GM23338 (cell line): ENCODE data around the gene GPATCH3. TPM values are rescaled to one million over a fixed set of nuclear protein-coding genes. Genes with fewer than 3 reads are reported as not detected.

Experiments
- ATAC-seq: fragments of 200-7000 bp; cut with Tn5 transposase; 3 replicates; pipeline ENCODE4 v1.9.1; 2020
- DNase-seq: peaks from one replicate; pipeline ENCODE4 v3.0.0-alpha.2; 2015; ENCODE audit warnings: low spot score
- H2AFZ ChIP-seq: fragments of 200-600 bp; sonication (generic); 2 replicates; pipeline ENCODE4 v1.8.0; 2016; ENCODE audit warnings: antibody characterized with exemption, mild to moderate bottlenecking, moderate library complexity
- H3F3A ChIP-seq: fragments of 200-600 bp; sonication (generic); replicated peaks from 2 replicates; pipeline ENCODE4 v1.8.0; 2017; ENCODE audit warnings: antibody characterized with exemption, mixed run types, low read depth
- H3K27ac ChIP-seq: fragments of 200-600 bp; sonication (generic); 2 replicates; pipeline ENCODE4 v1.6.1; 2016; ENCODE audit warnings: low read depth
- H3K27me3 ChIP-seq: fragments of 200-600 bp; sonication (generic); 2 replicates; pipeline ENCODE4 v1.8.0; 2016; ENCODE audit warnings: mild to moderate bottlenecking, mixed run types, moderate library complexity; ENCODE audit not compliant: insufficient read depth
- H3K36me3 ChIP-seq: fragments of 200-600 bp; sonication (generic); 2 replicates; pipeline ENCODE4 v1.8.0; 2016; ENCODE audit warnings: mild to moderate bottlenecking; ENCODE audit not compliant: insufficient read depth
- H3K4me1 ChIP-seq: fragments of 200-600 bp; sonication (generic); 2 replicates; pipeline ENCODE4 v1.8.0; 2016; ENCODE audit warnings: mild to moderate bottlenecking, moderate library complexity; ENCODE audit not compliant: insufficient read depth
- H3K4me2 ChIP-seq: fragments of 200-600 bp; sonication (generic); 2 replicates; pipeline ENCODE4 v1.7.1; 2017; ENCODE audit warnings: mixed run types
- H3K4me3 ChIP-seq: fragments of 200-600 bp; sonication (generic); 2 replicates; pipeline ENCODE4 v1.6.1; 2016; ENCODE audit warnings: mixed run types
- H3K79me2 ChIP-seq: fragments of 200-600 bp; sonication (generic); replicated peaks from 2 replicates; pipeline ENCODE4 v1.8.0; 2017; ENCODE audit warnings: mild to moderate bottlenecking; ENCODE audit not compliant: insufficient read depth
- H3K9me2 ChIP-seq: fragments of 200-600 bp; sonication (generic); 2 replicates; pipeline ENCODE4 v1.8.0; 2017; ENCODE audit not compliant: insufficient read depth
- H4K20me1 ChIP-seq: fragments of 200-600 bp; sonication (generic); replicated peaks from 2 replicates; pipeline ENCODE4 v1.8.0; 2017; ENCODE audit warnings: mild to moderate bottlenecking; ENCODE audit not compliant: insufficient read depth
- H3K27ac Mint-ChIP-seq: 2 replicates; pipeline ENCODE4 v1.8.0; 2020; ENCODE audit warnings: inconsistent platforms, mild to moderate bottlenecking, moderate library complexity, mixed read lengths
- H3K27me3 Mint-ChIP-seq: 3 replicates; pipeline ENCODE4 v1.8.0; 2022; ENCODE audit warnings: low read depth, mild to moderate bottlenecking, moderate library complexity, mixed read lengths, inconsistent platforms; ENCODE audit not compliant: insufficient read depth, poor library complexity
- H3K36me3 Mint-ChIP-seq: 3 replicates; pipeline ENCODE4 v1.8.0; 2021; ENCODE audit warnings: low read depth, mild to moderate bottlenecking, inconsistent platforms, moderate library complexity, mixed read lengths
- H3K4me1 Mint-ChIP-seq: 3 replicates; pipeline ENCODE4 v1.8.0; 2020; ENCODE audit warnings: mild to moderate bottlenecking, inconsistent platforms, mixed read lengths
- H3K4me3 Mint-ChIP-seq: 3 replicates; pipeline ENCODE4 v1.8.0; 2021; ENCODE audit warnings: moderate library complexity, mild to moderate bottlenecking, inconsistent platforms, mixed read lengths
- H3K9me3 Mint-ChIP-seq: 3 replicates; pipeline ENCODE4 v1.8.0; 2020; ENCODE audit warnings: moderate library complexity, mild to moderate bottlenecking, inconsistent platforms, mixed read lengths
- CREB1 ChIP-seq: fragments of 250-450 bp; sonication (Bioruptor Pico); IDR thresholded peaks from 2 replicates; pipeline ENCODE4 v1.5.0; 2020; ENCODE audit warnings: low read depth, mild to moderate bottlenecking, moderate library complexity
- CTCF ChIP-seq, 2 experiments: fragments of 200-600 bp in 1 of 2; sonication (generic) in 1 of 2; conservative IDR thresholded peaks; 2 replicates each; pipeline versions ENCODE4 v1.5.1 to v1.6.1; 2016 to 2017; ENCODE audit warnings: antibody characterized with exemption in 2 of 2, low read depth in 2 of 2, mild to moderate bottlenecking in 2 of 2, moderate library complexity in 1 of 2
- ETS1 ChIP-seq: IDR thresholded peaks from 2 replicates; pipeline ENCODE4 v1.6.1; 2016; ENCODE audit warnings: antibody characterized with exemption
- EZH2phosphoT487 ChIP-seq: fragments of 200-600 bp; sonication (generic); IDR thresholded peaks from one replicate; pipeline ENCODE4 v1.8.1; 2018; ENCODE audit warnings: antibody characterized with exemption; ENCODE audit not compliant: unreplicated experiment
- REST ChIP-seq: IDR thresholded peaks from one replicate; pipeline ENCODE4 v1.6.1; 2018; ENCODE audit warnings: antibody characterized with exemption; ENCODE audit not compliant: unreplicated experiment
- STAT1 ChIP-seq: IDR thresholded peaks from one replicate; pipeline ENCODE4 v1.6.1; 2016; ENCODE audit warnings: antibody characterized with exemption; ENCODE audit not compliant: unreplicated experiment
- ZNF114 ChIP-seq: fragments of 250-450 bp; sonication (Bioruptor Pico); IDR thresholded peaks from 2 replicates; pipeline ENCODE4 v1.5.0; 2020; ENCODE audit warnings: mild to moderate bottlenecking, moderate library complexity
- ZNF331 ChIP-seq: fragments of 250-450 bp; sonication (Bioruptor Pico); IDR thresholded peaks from 2 replicates; pipeline ENCODE4 v1.5.0; 2020; ENCODE audit warnings: low read depth, mild to moderate bottlenecking, moderate library complexity
- ZNF462 ChIP-seq: fragments of 250-450 bp; sonication (Bioruptor Pico); IDR thresholded peaks from 2 replicates; pipeline ENCODE4 v1.5.0; 2020; ENCODE audit warnings: mild to moderate bottlenecking, moderate library complexity
- polyA plus RNA-seq: library from polyadenylated mRNA; unstranded; fragments of >200 nt; fragmentation: Nextera tagmentation; extraction: Ambion mirVana; gene quantifications from 2 replicates; pipeline ENCODE4 v1.2.1, GENCODE V29; 2016
- total RNA-seq: library from RNA; depleted of rRNA; stranded (reverse); fragments of >200 nt; shearing (Covaris generic); gene quantifications from 2 replicates; pipeline ENCODE4 v1.2.3, GENCODE V29; 2014

Gene GPATCH3
- total and polyA plus RNA-seq, 2 experiments from 2014 or later, result 10.5 to 13.0 TPM

GRCh38 chr1:26856181-26856580, 44.1 kb downstream of the GPATCH3 start:
- no peak overlapping the region for H3K27ac ChIP-seq
- no peak for DNase-seq
- no peak for TF ChIP-seq CTCF (conservative IDR thresholded peaks at IDR 0.05; ENCODE audit: low read depth in 2 of 2)
- no peak for TF ChIP-seq ZNF114
- no peak for TF ChIP-seq EZH2phosphoT487
- no peak for TF ChIP-seq STAT1

GRCh38 chr1:26855636-26856035, 44.6 kb downstream of the GPATCH3 start:
- Histone ChIP-seq H4K20me1 (no peaks in the 10 kb centered on the region), H3K27me3 (no peaks in the 10 kb centered on the region), H3K4me1 (peaks cover 7% of the 10 kb centered on the region; the same call in 1 of the 2 replicates), H3K79me2 (no peaks in the 10 kb centered on the region), H3K4me3 (no peak overlapping the region), H3K36me3 (peaks cover 4% of the 10 kb centered on the region; the same call in 1 of the 2 replicates), H3K27ac (no peak overlapping the region), H3K9me2 (no peaks in the 10 kb centered on the region), H2AFZ (no peak overlapping the region), H3K4me2 (no peak overlapping the region), H3F3A (no peaks in the 10 kb centered on the region)
- H3K4me3 Mint-ChIP-seq, result no peak overlapping the region
- no peaks in the 10 kb centered on the region for H3K9me3 Mint-ChIP-seq
- H3K27me3 Mint-ChIP-seq, result peaks cover 6% of the 10 kb centered on the region
- H3K4me1 Mint-ChIP-seq, result peaks cover 22% of the 10 kb centered on the region
- ATAC-seq (no peak), DNase-seq (no peak)
- H3K27ac Mint-ChIP-seq, result no peak overlapping the region
- peaks cover 26% of the 10 kb centered on the region for H3K36me3 Mint-ChIP-seq
- TF ChIP-seq ZNF331 (CRISPR knock-in tag) (no peak), ZNF114 (no peak), ETS1 (no peak), REST (no peak), CREB1 (CRISPR knock-in tag) (no peak), STAT1 (no peak), ZNF462 (CRISPR knock-in tag) (no peak)

More at GRCh38 chr1:26856181-26856580, 44.1 kb downstream of the GPATCH3 start:
- Mint-ChIP-seq H3K36me3 (peaks cover 23% of the 10 kb centered on the region), H3K4me1 (peaks cover 24% of the 10 kb centered on the region), H3K27me3 (peaks cover 6% of the 10 kb centered on the region), H3K9me3 (no peaks in the 10 kb centered on the region), H3K4me3 (no peak overlapping the region), H3K27ac (no peak overlapping the region; the same call in 1 of the 2 replicates)
- Histone ChIP-seq H3K36me3 (peaks cover 4% of the 10 kb centered on the region; the same call in 1 of the 2 replicates), H3K9me2 (no peaks in the 10 kb centered on the region), H3K4me2 (no peak overlapping the region), H3K4me1 (peaks cover 7% of the 10 kb centered on the region; the same call in 1 of the 2 replicates), H4K20me1 (no peaks in the 10 kb centered on the region), H3K4me3 (no peak overlapping the region), H3F3A (no peaks in the 10 kb centered on the region), H3K79me2 (no peaks in the 10 kb centered on the region), H3K27me3 (no peaks in the 10 kb centered on the region), H2AFZ (no peak overlapping the region)
- no peak for ATAC-seq
